ENCODE data around the gene HTATSF1. TPM values are rescaled to one million over a fixed set of nuclear protein-coding genes. Genes with fewer than 3 reads are reported as not detected.

HTATSF1 gene
- total RNA-seq, 3 donors from 2014 or later = 42.0 to 53.4 (median 52.2) TPM

- no peaks in the 10 kb centered on the region for H3K9me3 ChIP-seq
- no peak overlapping the region for H3K27ac ChIP-seq
- peaks cover 0 to 38% of the 10 kb centered on the region in 2 donors for H3K27me3 ChIP-seq
- intact Hi-C loops (cut with DNase I; ENCODE audit: low total_unique reads) = no loop called here
- H3K4me3 ChIP-seq = no peak overlapping the region
- H3K36me3 ChIP-seq = no peaks in the 10 kb centered on the region
- no peaks in the 10 kb centered on the region for H3K4me1 ChIP-seq
- no peak for DNase-seq (ENCODE audit: low spot score in 2 of 2)
- no peak for TF ChIP-seq CTCF (IDR thresholded peaks at IDR 0.05)
- TF ChIP-seq POLR2A (IDR thresholded peaks at IDR 0.05) = no peak
- TF ChIP-seq POLR2AphosphoS5 (IDR thresholded peaks at IDR 0.05) = no peak
These were observed 20.4 kb upstream of the HTATSF1 start for GRCh38 chrX:136477026-136477425.

DNA sequence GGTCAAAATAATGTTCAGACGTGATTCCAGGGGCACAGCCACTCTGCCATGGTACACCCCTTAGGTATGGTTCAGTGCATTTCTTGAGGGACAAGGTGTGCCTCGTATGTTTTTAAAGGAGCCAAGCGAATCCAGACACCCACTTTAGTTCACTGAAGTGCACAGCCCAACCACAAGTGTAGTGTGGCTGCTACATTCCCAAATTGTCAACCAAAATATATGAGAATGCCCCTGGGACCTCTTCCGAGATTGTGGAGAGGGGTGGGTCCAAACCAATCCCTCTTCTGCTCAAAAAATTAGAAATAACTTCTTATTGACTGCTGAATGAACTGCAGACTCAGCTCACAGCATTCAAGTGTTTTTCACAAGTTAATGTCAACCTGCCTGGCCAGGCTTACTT is 17.0 kb upstream of the HTATSF1 start:
- H3K4me1 ChIP-seq = no peaks in the 10 kb centered on the region
- intact Hi-C loops (cut with DNase I; ENCODE audit: low total_unique reads) = no loop called here
- DNase-seq (ENCODE audit: low spot score in 2 of 2) = no peak
- H3K36me3 ChIP-seq = no peaks in the 10 kb centered on the region
- H3K9me3 ChIP-seq = no peaks in the 10 kb centered on the region
- H3K27me3 ChIP-seq = peaks cover 0 to 40% of the 10 kb centered on the region in 2 donors
- no peak overlapping the region for H3K4me3 ChIP-seq
- no peak overlapping the region for H3K27ac ChIP-seq
- TF ChIP-seq POLR2AphosphoS5 (IDR thresholded peaks at IDR 0.05) = no peak
- TF ChIP-seq POLR2A (IDR thresholded peaks at IDR 0.05) = no peak
- no peak for TF ChIP-seq CTCF (IDR thresholded peaks at IDR 0.05)

DNA sequence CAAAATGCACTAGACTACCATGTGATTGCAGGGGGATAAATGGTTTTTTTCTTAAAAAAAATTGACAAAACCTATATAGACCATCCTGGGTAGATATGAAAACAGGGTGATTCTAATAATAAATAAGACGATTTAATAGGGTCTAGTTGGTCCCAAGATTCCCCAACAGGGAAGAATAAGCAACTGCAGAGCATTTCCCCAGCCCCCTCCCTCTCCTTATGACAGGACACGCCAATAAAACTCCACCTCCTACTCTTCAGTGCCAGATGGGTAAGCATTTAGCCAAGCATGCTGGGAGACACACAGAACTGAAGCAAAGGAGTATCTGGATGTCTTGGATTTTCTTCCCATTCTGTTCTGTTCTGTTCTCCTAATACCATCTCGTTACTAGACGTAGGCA is 9.7 kb upstream of the HTATSF1 start, which contains the start of gene BRS3:
Gene BRS3 (plus strand): TSS at position 301 of the 400 bp plus-strand sequence. CDS start 168 bp downstream, outside the sequence.
- intact Hi-C loops (cut with DNase I; ENCODE audit: low total_unique reads) = no loop called here

GRCh38 chrX:136488706-136489105 is 8.7 kb upstream of the HTATSF1 start:
- H3K9me3 ChIP-seq = no peaks in the 10 kb centered on the region
- H3K4me3 ChIP-seq = no peak overlapping the region
- no peak for DNase-seq (ENCODE audit: low spot score in 2 of 2)
- intact Hi-C loops (cut with DNase I; ENCODE audit: low total_unique reads) = no loop called here
- TF ChIP-seq CTCF (IDR thresholded peaks at IDR 0.05) (no peak), POLR2A (IDR thresholded peaks at IDR 0.05) (no peak), POLR2AphosphoS5 (IDR thresholded peaks at IDR 0.05) (no peak)
- no peaks in the 10 kb centered on the region for H3K4me1 ChIP-seq
- H3K27me3 ChIP-seq = peaks cover 0 to 86% of the 10 kb centered on the region in 2 donors
- no peak overlapping the region for H3K27ac ChIP-seq
- no peaks in the 10 kb centered on the region for H3K36me3 ChIP-seq

More for the DNA sequence above, 9.7 kb upstream of the HTATSF1 start, which contains the start of gene BRS3:
- Histone ChIP-seq H3K9me3 (no peaks in the 10 kb centered on the region), H3K4me1 (no peaks in the 10 kb centered on the region), H3K36me3 (no peaks in the 10 kb centered on the region), H3K27me3 (peaks cover 0 to 92% of the 10 kb centered on the region in 2 donors), H3K27ac (no peak within 1 kb of the TSS), H3K4me3 (no peak within 1 kb of the TSS)
- TF ChIP-seq CTCF (IDR thresholded peaks at IDR 0.05) (no peak), POLR2A (IDR thresholded peaks at IDR 0.05) (no peak), POLR2AphosphoS5 (IDR thresholded peaks at IDR 0.05) (no peak)
- no peak for DNase-seq (ENCODE audit: low spot score in 2 of 2)

DNA sequence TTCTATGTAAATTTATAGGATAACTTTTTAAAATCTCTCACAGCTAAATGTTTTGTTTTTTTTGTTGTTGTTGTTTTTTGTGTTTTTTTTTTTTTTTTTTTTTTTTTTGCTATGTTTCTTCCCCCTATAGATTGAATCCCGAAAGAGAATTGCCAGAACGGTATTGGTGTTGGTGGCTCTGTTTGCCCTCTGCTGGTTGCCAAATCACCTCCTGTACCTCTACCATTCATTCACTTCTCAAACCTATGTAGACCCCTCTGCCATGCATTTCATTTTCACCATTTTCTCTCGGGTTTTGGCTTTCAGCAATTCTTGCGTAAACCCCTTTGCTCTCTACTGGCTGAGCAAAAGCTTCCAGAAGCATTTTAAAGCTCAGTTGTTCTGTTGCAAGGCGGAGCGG is 5.6 kb upstream of the HTATSF1 start:
- Histone ChIP-seq H3K27ac (no peak overlapping the region), H3K4me1 (no peaks in the 10 kb centered on the region), H3K9me3 (no peaks in the 10 kb centered on the region), H3K36me3 (no peaks in the 10 kb centered on the region), H3K27me3 (peaks cover 0 to 68% of the 10 kb centered on the region in 2 donors), H3K4me3 (no peak overlapping the region)
- intact Hi-C loops (cut with DNase I; ENCODE audit: low total_unique reads) = no loop called here
- DNase-seq (ENCODE audit: low spot score in 2 of 2) = no peak
- no peak for TF ChIP-seq CTCF (IDR thresholded peaks at IDR 0.05)
- TF ChIP-seq POLR2AphosphoS5 (IDR thresholded peaks at IDR 0.05) = no peak
- TF ChIP-seq POLR2A (IDR thresholded peaks at IDR 0.05) = no peak

All from breast epithelium (tissue), 4 donors.